SK-N-SH treated with all-trans-retinoic acid at 6 μM for 48 hours (cell line): ENCODE results near the gene SMYD2.

Experiments used
- ARNTL ChIP-seq: fragments of 450-650 bp; formaldehyde crosslinking; IDR thresholded peaks from 2 replicates; pipeline ENCODE4 v1.5.0; 2020; ENCODE audit warnings: low read depth, mild to moderate bottlenecking, moderate library complexity, borderline replicate concordance
- BACH2 ChIP-seq: fragments of 250-450 bp; sonication (Bioruptor Pico); IDR thresholded peaks from 2 replicates; pipeline ENCODE4 v1.9.0; 2021; ENCODE audit warnings: mild to moderate bottlenecking, borderline replicate concordance
- OSR1 ChIP-seq: fragments of 250-450 bp; sonication (Bioruptor Pico); IDR thresholded peaks from 2 replicates; pipeline ENCODE4 v1.8.0; 2022; ENCODE audit warnings: moderate library complexity, mild to moderate bottlenecking, inconsistent platforms
- PATZ1 ChIP-seq: fragments of 250-450 bp; sonication (Bioruptor Pico); IDR thresholded peaks from 2 replicates; pipeline ENCODE4 v1.8.0; 2020; ENCODE audit warnings: mild to moderate bottlenecking, moderate library complexity, borderline replicate concordance
- POU6F1 ChIP-seq: fragments of 250-450 bp; sonication (Bioruptor Pico); IDR thresholded peaks from 2 replicates; pipeline ENCODE4 v1.8.0; 2021; ENCODE audit warnings: low read depth, mild to moderate bottlenecking, moderate library complexity, borderline replicate concordance
- RARB ChIP-seq: fragments of 250-450 bp; sonication (Bioruptor Pico); IDR thresholded peaks from 2 replicates; pipeline ENCODE4 v1.8.0; 2021; ENCODE audit warnings: mild to moderate bottlenecking, moderate library complexity
- ZFP3 ChIP-seq: fragments of 250-450 bp; sonication (Bioruptor Pico); IDR thresholded peaks from 2 replicates; pipeline ENCODE4 v1.5.0; 2020; ENCODE audit warnings: mild to moderate bottlenecking, moderate library complexity
- ZFP30 ChIP-seq: fragments of 450-650 bp; formaldehyde crosslinking; IDR thresholded peaks from 2 replicates; pipeline ENCODE4 v1.5.0; 2022; ENCODE audit warnings: mild to moderate bottlenecking, moderate library complexity
- ZNF8 ChIP-seq: fragments of 450-650 bp; formaldehyde crosslinking; IDR thresholded peaks from 2 replicates; pipeline ENCODE4 v1.5.0; 2020; ENCODE audit warnings: mild to moderate bottlenecking, moderate library complexity
- TF ChIP-seq, protein P1 (sequence below): fragments of 250-450 bp; sonication (Bioruptor Pico); IDR thresholded peaks from 2 replicates; pipeline ENCODE4 v1.5.1; 2021; ENCODE audit warnings: mild to moderate bottlenecking, moderate library complexity
- TF ChIP-seq, protein P2 (sequence below): fragments of 250-450 bp; sonication (Bioruptor Pico); IDR thresholded peaks from 2 replicates; pipeline ENCODE4 v1.5.0; 2020; ENCODE audit warnings: mild to moderate bottlenecking, moderate library complexity

DNA sequence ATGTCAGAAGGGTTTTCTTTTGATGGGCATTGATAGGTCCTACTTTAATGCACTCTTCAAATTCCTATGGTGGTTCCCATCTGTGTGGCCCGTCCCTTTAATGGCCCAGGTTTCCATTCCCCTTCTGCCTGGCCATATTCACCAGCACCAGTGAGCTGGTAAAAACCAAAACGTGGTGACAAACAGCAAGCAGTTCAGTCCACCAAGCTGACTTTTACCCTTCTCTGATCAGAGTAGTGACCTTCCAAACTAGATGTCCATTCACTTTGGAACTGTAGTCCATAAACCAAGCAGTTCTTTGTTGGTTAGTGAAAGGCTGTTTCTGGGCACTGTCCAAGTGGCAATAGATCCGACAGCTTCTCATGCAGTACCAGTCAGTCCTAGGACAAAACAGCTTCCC is 60.5 kb downstream of the SMYD2 start:
- TF ChIP-seq BACH2 (CRISPR knock-in tag) (no peak), ARNTL (CRISPR knock-in tag) (no peak), ZFP3 (CRISPR knock-in tag) (no peak), PATZ1 (CRISPR knock-in tag) (no peak), RARB (CRISPR knock-in tag) (no peak), ZFP30 (CRISPR knock-in tag) (no peak), POU6F1 (CRISPR knock-in tag) (no peak), OSR1 (CRISPR knock-in tag) (no peak), ZNF8 (CRISPR knock-in tag) (no peak)
- TF ChIP-seq, protein P1, sequence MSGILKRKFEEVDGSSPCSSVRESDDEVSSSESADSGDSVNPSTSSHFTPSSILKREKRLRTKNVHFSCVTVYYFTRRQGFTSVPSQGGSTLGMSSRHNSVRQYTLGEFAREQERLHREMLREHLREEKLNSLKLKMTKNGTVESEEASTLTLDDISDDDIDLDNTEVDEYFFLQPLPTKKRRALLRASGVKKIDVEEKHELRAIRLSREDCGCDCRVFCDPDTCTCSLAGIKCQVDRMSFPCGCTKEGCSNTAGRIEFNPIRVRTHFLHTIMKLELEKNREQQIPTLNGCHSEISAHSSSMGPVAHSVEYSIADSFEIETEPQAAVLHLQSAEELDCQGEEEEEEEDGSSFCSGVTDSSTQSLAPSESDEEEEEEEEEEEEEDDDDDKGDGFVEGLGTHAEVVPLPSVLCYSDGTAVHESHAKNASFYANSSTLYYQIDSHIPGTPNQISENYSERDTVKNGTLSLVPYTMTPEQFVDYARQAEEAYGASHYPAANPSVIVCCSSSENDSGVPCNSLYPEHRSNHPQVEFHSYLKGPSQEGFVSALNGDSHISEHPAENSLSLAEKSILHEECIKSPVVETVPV (CRISPR knock-in tag): no peak
- TF ChIP-seq, protein P2, sequence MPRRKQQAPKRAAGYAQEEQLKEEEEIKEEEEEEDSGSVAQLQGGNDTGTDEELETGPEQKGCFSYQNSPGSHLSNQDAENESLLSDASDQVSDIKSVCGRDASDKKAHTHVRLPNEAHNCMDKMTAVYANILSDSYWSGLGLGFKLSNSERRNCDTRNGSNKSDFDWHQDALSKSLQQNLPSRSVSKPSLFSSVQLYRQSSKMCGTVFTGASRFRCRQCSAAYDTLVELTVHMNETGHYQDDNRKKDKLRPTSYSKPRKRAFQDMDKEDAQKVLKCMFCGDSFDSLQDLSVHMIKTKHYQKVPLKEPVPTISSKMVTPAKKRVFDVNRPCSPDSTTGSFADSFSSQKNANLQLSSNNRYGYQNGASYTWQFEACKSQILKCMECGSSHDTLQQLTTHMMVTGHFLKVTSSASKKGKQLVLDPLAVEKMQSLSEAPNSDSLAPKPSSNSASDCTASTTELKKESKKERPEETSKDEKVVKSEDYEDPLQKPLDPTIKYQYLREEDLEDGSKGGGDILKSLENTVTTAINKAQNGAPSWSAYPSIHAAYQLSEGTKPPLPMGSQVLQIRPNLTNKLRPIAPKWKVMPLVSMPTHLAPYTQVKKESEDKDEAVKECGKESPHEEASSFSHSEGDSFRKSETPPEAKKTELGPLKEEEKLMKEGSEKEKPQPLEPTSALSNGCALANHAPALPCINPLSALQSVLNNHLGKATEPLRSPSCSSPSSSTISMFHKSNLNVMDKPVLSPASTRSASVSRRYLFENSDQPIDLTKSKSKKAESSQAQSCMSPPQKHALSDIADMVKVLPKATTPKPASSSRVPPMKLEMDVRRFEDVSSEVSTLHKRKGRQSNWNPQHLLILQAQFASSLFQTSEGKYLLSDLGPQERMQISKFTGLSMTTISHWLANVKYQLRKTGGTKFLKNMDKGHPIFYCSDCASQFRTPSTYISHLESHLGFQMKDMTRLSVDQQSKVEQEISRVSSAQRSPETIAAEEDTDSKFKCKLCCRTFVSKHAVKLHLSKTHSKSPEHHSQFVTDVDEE (CRISPR knock-in tag): no peak
